ENCODE results near the gene FZD2.

- TF ChIP-seq SMARCC2 (IDR thresholded peaks at IDR 0.05; ENCODE audit: low read depth) (no peak), RBM39 (optimal IDR thresholded peaks at IDR 0.05; ENCODE audit: low read depth, low read length) (no peak), CTCF (IDR thresholded peaks at IDR 0.05 in 2 of 3, conservative IDR thresholded peaks at IDR 0.05 in 1 of 3; ENCODE audit: insufficient read depth in 2 of 3, low read depth in 1 of 3, low read length in 3 of 3) (no peak), HDAC2 (IDR thresholded peaks at IDR 0.05) (no peak)
Measured at GRCh38 chr17:44593156-44593555, 35.9 kb downstream of the FZD2 start.

Measured in K562 (cell line).